ENCODE results near the gene SEPTIN2. TPM values are rescaled to one million over a fixed set of nuclear protein-coding genes. Genes with fewer than 3 reads are reported as not detected.

The SEPTIN2 gene
- total RNA-seq, 1 donor from 2014 or later, result 264 TPM

GRCh38 chr2:241323778-241324177, 8.1 kb downstream of the SEPTIN2 start:
- Histone ChIP-seq H3K4me1 (peaks cover 46% of the 10 kb centered on the region), H3K4me3 (no peak overlapping the region), H3K36me3 (peaks cover 36% of the 10 kb centered on the region), H3K27me3 (no peaks in the 10 kb centered on the region), H3K27ac (no peak overlapping the region), H3K9me3 (no peaks in the 10 kb centered on the region)
- ATAC-seq, result no peak
- no peak for DNase-seq
- intact Hi-C loops (cut with DNase I), result no loop called here
- no peak for TF ChIP-seq CTCF (IDR thresholded peaks at IDR 0.05)

GRCh38 chr2:241324775-241325174, 9.1 kb downstream of the SEPTIN2 start:
- peak; percentile 50 for ATAC-seq
- Histone ChIP-seq H3K27ac (peak overlapping the region; percentile 48), H3K27me3 (no peaks in the 10 kb centered on the region), H3K9me3 (no peaks in the 10 kb centered on the region), H3K4me3 (peak overlapping the region; percentile 4), H3K4me1 (peaks cover 36% of the 10 kb centered on the region), H3K36me3 (peaks cover 39% of the 10 kb centered on the region)
- intact Hi-C loops (cut with DNase I), result no loop called here
- no peak for TF ChIP-seq CTCF (IDR thresholded peaks at IDR 0.05)
- no peak for DNase-seq

- Histone ChIP-seq H3K27me3 (no peaks in the 10 kb centered on the region), H3K36me3 (peaks cover 43% of the 10 kb centered on the region), H3K4me3 (no peak overlapping the region), H3K27ac (no peak overlapping the region), H3K9me3 (no peaks in the 10 kb centered on the region), H3K4me1 (peaks cover 32% of the 10 kb centered on the region)
- intact Hi-C loops (cut with DNase I), result no loop called here
- ATAC-seq, result no peak
- DNase-seq, result no peak
- no peak for TF ChIP-seq CTCF (IDR thresholded peaks at IDR 0.05)
Observed at GRCh38 chr2:241325257-241325656, 9.5 kb downstream of the SEPTIN2 start.

- H3K9me3 ChIP-seq, result no peaks in the 10 kb centered on the region
- H3K36me3 ChIP-seq, result peaks cover 60% of the 10 kb centered on the region
- intact Hi-C loops (cut with DNase I), result no loop called here
- no peaks in the 10 kb centered on the region for H3K27me3 ChIP-seq
- H3K4me1 ChIP-seq, result peaks cover 2% of the 10 kb centered on the region
- TF ChIP-seq CTCF (IDR thresholded peaks at IDR 0.05), result no peak
- H3K27ac ChIP-seq, result no peak overlapping the region
- H3K4me3 ChIP-seq, result no peak overlapping the region
- DNase-seq (no peak), ATAC-seq (no peak)
Observed at GRCh38 chr2:241329669-241330615, 14.2 kb downstream of the SEPTIN2 start.

GRCh38 chr2:241330616-241330981, 14.9 kb downstream of the SEPTIN2 start:
- Histone ChIP-seq H3K4me1 (no peaks in the 10 kb centered on the region), H3K9me3 (no peaks in the 10 kb centered on the region), H3K36me3 (peaks cover 60% of the 10 kb centered on the region), H3K27ac (no peak overlapping the region), H3K4me3 (no peak overlapping the region), H3K27me3 (no peaks in the 10 kb centered on the region)
- intact Hi-C loops (cut with DNase I), result no loop called here
- no peak for ATAC-seq
- no peak for DNase-seq
- TF ChIP-seq CTCF (IDR thresholded peaks at IDR 0.05), result no peak

Measured in upper lobe of right lung (tissue), 1 donor.